ENCODE measurements around the gene HNRNPA1L2.
"Not testable (repeated sequence)": the region's sequence is repeated elsewhere in the genome, so short reads cannot be mapped to it uniquely, and the experiment has no call there.

HNRNPA1L2 gene

DNA sequence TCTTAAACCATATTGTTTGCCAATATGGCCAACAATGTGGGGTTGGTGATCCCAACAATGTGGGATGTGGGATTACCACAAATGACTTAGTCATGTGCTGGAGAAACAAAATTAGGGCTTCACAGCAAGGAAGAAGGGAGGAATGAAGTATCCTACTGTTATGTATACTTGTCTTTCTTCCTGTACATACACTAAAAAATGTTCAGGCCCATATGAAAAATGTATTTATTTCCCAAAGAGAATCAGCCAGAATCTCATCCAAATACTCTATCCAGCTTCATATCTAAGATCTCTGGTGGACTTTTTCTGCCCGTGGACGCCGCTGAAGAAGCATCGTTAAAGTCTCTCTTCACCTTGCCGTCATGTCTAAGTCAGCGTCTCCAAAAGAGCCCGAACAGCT is at the start of gene HNRNPA1L2:
Gene HNRNPA1L2, plus strand, starts transcription at position 301 of the 400 bp plus-strand sequence. Its CDS starts 62 bp downstream, at position 363.
- DNase-seq (ENCODE audit: low read depth, low spot score), result no peak

DNA sequence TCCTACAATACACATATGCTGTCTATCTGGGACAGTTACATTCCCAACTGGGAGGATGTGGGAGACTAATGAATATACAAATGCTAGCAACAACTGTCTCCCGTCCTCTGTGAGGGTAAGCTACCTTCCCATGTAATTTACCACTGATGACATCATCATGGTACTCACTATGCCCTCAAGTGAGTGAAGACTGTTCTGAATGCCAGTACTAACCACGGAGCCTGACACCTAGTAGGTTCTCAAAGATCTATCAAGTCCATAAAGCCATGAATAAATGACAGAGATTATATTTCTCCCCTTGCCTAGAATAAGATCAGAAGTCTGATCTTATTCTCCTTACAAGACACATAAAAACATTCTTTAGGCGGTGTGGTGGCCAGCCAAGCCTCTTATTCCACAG is 49.1 kb upstream of the HNRNPA1L2 start:
- DNase-seq (ENCODE audit: low read depth, low spot score), result not testable (repeated sequence)

GRCh38 chr13:52593812-52594211 is 48.4 kb upstream of the HNRNPA1L2 start:
- not testable (repeated sequence) for DNase-seq (ENCODE audit: low read depth, low spot score)

GRCh38 chr13:52594295-52594694 is 47.9 kb upstream of the HNRNPA1L2 start:
- DNase-seq (ENCODE audit: low read depth, low spot score), result not testable (repeated sequence)

GRCh38 chr13:52597676-52598075 is 44.6 kb upstream of the HNRNPA1L2 start:
- no peak for DNase-seq (ENCODE audit: low read depth, low spot score)

GRCh38 chr13:52599037-52599847 is 43.0 kb upstream of the HNRNPA1L2 start:
- DNase-seq (ENCODE audit: low read depth, low spot score), result peak; percentile 17

DNA sequence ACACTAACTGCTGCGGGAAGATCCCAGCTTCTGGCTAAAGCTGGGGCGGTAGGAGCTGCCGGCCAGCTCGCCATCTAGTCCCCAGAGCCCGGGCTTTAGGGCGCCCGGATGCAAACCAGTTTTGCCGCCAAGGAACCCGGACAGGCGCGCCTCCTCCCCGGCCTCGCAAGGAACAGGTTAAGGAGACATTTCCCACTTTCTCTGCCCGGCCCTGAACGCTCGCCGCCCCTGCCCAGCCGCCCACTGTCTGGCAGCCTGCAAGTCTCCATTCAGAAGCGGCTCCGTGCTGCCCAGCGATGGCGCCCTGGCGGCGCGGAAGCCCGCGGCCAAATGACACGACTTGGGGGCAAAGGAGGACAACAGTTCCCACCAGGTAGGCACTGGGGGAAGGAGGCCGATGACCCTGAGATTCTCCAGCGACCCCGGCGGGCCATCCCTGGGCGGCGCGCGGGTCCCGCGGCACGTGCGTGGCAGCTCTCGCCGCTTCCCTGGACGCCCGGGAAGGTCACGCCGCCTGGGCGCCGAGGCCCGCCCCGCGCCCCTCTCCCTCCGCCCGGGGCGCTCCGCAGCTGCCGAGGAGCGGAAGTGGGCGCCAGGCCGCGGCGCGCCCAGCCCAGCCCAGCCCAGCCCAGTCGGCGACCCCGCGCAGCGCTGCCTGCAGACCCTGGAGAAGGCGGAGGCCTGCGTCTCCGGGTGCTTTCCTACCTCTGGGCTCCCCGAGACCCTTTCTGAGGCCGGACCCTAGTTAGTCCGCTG is 42.2 kb upstream of the HNRNPA1L2 start:
- DNase-seq (ENCODE audit: low read depth, low spot score), result no peak

GRCh38 chr13:52600666-52601065 is 41.6 kb upstream of the HNRNPA1L2 start:
- DNase-seq (ENCODE audit: low read depth, low spot score), result no peak

DNA sequence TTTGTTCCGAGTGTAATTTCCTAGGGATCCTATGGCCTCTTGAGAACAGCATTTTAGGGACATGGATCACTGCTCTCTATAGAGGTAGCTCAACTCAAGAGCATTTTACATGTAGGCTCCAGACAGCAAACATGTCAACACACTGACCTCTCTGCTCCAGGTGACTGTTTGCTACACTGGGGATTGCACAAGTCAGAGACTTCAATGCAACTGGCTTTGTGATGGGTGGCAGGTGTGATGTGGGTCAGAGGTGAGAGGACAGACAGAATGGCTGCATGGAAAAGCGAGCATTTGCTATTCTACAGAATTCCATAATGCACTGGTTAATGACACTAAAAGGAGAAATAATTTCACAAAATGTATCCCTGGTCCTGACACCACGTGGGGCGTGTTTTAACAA is 38.9 kb upstream of the HNRNPA1L2 start:
- not testable (repeated sequence) for DNase-seq (ENCODE audit: low read depth, low spot score)

DNA sequence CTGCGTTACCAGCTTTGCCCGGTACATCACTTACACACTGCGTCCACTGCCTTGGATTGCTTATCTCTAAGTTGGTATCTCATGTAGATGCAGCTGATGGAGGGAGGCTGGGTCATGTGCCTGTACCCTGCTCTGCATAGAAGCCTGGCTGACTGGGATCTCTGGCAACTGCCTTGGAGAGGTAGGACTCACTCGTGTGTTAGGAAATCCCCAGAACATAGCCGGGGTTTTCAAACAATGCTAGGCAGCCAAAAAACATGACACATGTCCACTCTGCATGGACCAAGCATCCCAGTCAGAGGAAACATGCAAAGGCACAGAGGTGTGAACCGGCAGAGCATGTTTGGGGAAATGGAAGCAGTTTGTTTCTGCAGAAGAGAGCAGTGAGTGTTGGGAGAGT is 36.1 kb upstream of the HNRNPA1L2 start:
- not testable (repeated sequence) for DNase-seq (ENCODE audit: low read depth, low spot score)

GRCh38 chr13:52606795-52607194 is 35.4 kb upstream of the HNRNPA1L2 start:
- not testable (repeated sequence) for DNase-seq (ENCODE audit: low read depth, low spot score)

- not testable (repeated sequence) for DNase-seq (ENCODE audit: low read depth, low spot score)
Measured at GRCh38 chr13:52608184-52608583, 34.0 kb upstream of the HNRNPA1L2 start.

- DNase-seq (ENCODE audit: low read depth, low spot score), result not testable (repeated sequence)
Measured at GRCh38 chr13:52609013-52609606, 33.1 kb upstream of the HNRNPA1L2 start.

- not testable (repeated sequence) for DNase-seq (ENCODE audit: low read depth, low spot score)
Measured at GRCh38 chr13:52610158-52610557, 32.1 kb upstream of the HNRNPA1L2 start.

DNA sequence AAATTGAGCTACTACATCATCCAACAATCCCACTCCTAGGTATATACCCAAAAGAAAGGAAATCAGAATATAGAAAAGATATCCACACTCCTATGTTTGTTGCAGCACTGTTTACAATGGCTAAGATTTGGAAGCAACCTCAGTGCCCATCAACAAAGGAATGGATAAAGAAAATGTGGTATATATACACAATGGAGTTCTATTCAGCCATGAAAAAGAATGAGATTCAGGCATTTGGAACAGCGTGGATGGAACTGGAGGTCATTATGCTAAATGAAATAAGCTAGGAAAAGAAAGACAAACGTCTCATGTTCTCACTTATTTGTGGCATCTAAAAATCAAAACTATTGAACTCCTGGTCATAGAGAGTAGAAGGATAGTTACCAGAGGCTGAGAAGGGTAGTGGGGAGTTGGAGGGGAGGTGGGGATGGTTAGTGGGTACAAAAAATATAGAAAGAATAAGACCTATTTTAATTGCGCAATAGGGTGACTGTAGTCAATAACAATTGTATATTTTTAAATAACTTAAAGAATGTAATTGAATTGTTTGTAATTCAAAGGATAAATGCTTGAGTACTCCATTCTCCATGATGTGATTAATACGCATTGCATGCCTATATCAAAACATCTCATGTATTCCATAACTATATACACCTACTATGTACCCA is 27.0 kb upstream of the HNRNPA1L2 start:
- DNase-seq (ENCODE audit: low read depth, low spot score), result no peak

DNA sequence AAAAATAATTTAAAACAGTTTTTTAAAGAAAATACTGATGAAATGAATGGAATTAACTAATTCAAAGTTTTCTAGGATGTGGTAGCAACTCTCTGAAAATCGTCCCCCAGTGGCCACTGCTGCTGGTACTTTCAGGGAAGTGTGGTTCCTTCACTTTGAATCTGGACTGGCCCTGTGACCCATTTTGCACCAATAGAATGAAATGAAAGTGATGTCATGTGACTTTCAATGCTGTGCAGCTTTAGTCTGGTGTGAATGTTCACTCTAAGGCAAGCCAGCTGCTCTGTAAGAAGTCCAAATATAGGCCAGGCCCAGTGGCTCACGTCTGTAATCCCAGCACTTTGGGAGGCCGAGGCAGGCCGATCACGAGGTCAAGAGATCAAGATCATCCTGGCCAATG is 26.4 kb upstream of the HNRNPA1L2 start:
- DNase-seq (ENCODE audit: low read depth, low spot score), result no peak

DNA sequence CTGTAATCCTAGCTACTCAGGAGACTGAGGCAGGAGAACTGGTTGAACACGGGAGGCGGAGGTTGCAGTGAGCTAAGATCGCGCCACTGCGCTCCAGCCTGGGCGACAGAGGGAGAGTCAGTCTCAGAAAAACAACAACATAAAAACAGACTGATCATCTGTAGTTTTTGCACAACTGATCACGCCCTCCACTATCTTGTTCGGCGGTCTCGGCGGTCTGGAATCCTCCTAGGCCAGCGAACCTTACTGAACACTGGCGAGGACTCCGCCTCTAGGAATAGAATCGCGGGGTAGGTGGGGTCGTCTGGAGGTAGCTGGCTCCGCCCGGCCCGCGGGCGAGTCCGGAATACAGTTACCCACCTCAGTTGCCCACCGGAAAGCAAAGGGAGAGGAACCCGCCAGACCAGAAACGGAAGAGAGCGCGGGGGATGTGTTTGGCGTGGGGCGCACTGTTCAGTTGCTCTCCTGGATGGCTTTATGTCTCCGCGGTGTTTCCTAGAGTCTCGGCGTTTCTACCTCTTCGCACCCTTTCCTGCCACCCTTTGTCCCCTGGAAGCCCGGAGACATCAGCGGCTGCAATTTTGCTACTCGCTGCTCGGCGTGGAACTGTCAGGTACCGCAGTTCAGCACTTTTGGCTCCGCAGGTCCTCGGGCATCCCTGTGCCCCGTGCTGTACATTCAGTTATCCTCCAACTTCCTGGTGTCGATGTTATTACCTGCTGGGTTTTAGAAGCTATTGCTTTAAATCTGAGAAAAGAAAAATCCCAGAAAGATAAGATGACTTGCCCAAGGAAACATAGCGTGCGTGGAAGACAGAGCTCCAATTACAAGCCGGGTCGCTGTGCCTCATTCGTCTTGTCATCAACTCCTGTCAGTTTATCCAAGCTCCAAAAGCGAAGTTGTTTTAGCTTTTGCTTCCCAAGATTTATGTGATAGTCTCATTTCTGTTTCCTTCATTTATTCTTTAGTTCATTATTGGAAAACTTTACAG is 24.9 kb upstream of the HNRNPA1L2 start:
- peak; percentile 58 for DNase-seq (ENCODE audit: low read depth, low spot score)

DNA sequence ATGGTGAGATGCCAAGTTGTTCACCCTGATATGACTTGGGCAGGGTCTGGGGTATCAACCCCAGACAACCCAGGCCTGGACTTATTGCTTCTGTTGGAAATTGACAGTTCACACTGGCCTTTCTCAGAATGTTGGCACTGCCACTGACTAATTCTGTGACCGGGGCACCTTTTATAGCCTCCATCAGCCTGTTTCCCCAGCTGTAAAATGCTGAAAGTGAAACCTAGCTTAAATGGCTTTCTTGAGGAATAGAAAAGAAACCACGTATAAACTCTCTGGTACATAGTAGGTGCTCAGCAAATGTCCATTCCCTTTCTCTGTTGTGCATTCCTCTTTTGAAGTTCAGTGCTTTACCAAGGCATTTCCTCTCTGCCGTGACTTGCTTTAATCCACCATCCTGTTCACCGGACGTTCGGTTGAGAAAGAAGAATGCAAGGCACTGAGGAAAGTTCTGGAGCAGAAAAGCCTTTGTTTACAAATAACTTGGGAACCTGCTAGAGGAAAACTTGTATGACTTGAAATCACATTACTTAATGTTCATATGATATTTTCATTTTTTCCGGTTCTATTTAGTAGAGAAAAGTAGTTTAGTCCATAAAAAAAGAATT is 11.0 kb upstream of the HNRNPA1L2 start:
- DNase-seq (ENCODE audit: low read depth, low spot score), result not testable (repeated sequence)

DNA sequence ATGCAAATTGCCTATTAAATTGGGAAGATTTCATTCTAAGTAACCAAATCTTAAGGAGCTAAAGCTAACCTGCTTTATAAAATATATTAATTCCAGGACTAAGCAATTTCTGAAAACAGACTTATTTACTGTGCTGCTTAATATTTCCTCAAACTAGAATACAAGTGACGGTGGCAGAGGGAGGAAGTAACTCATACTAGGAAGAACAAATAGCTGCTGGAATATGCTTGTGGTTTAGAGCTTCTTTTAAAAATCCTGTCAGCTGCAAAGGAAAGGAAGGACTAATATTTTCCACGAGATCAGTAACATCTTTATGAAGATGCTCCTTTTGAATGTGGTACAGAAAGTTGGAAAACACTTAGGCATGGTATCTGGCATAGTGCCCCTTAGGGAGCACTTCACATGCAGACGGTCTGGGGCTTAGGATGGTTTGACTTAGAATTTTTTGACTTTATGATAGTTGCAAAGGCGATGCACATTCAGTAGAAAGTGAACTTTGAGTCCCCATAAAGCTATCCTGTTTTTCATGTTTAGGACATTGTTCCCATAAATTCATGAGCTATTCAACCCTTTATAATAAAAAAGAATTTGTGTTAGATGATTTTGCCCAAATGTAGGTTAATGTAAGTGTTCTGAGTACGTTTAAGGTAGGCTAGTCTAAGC is 3.4 kb upstream of the HNRNPA1L2 start:
- DNase-seq (ENCODE audit: low read depth, low spot score), result no peak

GRCh38 chr13:52644108-52644507 is 1.9 kb downstream of the HNRNPA1L2 start:
- no peak for DNase-seq (ENCODE audit: low read depth, low spot score)
